ENCODE measurements around the gene PRDM16. TPM values are rescaled to one million over a fixed set of nuclear protein-coding genes. Genes with fewer than 3 reads are reported as not detected.

The PRDM16 gene
- total RNA-seq, 1 donor from 2014 or later = 21.4 TPM

DNA sequence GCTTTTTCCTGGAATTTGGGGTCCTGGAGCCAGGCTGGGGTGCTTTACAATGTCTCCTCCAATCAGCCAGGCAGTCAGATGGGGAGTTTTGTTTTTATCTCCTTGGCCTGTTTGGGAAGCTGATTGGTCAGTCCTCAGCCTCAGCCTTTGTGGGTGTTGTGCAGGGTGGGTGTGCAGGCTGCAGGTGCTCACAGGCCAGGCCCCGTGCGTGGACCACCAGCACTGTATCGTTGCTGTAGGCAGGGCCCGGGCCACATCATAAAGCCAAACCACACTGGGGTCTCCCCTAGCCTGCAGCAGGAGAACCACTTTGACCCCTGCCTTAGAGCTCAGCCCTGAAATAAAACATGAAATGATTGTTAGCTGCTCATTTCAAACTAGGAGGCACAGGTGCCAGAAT is 8.6 kb downstream of the PRDM16 start:
- H3K4me3 Mint-ChIP-seq (ENCODE audit: unreplicated experiment) = no peak overlapping the region
- H3K36me3 Mint-ChIP-seq (ENCODE audit: low read depth, unreplicated experiment) = peaks cover 4% of the 10 kb centered on the region
- no peak for DNase-seq (ENCODE audit: low spot score)
- no peaks in the 10 kb centered on the region for H3K9me3 Mint-ChIP-seq (ENCODE audit: unreplicated experiment)
- H3K27ac Mint-ChIP-seq (ENCODE audit: unreplicated experiment) = no peak overlapping the region
- peaks cover 11% of the 10 kb centered on the region for H3K27me3 Mint-ChIP-seq (ENCODE audit: unreplicated experiment)
- H3K4me1 Mint-ChIP-seq (ENCODE audit: unreplicated experiment) = no peaks in the 10 kb centered on the region
- TF ChIP-seq, protein P1, sequence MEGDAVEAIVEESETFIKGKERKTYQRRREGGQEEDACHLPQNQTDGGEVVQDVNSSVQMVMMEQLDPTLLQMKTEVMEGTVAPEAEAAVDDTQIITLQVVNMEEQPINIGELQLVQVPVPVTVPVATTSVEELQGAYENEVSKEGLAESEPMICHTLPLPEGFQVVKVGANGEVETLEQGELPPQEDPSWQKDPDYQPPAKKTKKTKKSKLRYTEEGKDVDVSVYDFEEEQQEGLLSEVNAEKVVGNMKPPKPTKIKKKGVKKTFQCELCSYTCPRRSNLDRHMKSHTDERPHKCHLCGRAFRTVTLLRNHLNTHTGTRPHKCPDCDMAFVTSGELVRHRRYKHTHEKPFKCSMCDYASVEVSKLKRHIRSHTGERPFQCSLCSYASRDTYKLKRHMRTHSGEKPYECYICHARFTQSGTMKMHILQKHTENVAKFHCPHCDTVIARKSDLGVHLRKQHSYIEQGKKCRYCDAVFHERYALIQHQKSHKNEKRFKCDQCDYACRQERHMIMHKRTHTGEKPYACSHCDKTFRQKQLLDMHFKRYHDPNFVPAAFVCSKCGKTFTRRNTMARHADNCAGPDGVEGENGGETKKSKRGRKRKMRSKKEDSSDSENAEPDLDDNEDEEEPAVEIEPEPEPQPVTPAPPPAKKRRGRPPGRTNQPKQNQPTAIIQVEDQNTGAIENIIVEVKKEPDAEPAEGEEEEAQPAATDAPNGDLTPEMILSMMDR (IDR thresholded peaks at IDR 0.05; ENCODE audit: unreplicated experiment) = no peak

DNA sequence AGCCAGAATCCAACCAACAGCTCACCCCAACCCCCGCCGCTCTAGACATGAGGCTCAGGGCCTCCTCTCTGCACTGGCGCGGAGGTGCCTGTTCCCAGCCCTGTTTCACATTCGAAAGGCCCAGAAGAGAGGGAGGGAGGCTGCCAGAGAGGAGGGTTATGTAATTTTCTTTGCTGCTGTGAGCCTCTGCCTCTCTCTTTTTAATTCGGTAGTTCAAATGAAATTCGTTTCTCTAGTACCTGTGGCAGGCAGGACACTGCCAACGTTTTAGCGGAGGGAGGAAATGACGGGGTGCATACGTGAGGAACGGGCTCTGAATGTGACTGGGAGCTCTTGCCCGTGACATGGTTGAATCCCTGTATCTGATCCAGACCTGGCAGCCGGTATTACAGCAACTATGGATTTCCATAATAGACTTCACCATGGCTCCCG is 9.4 kb downstream of the PRDM16 start:
- no peak for DNase-seq (ENCODE audit: low spot score)
- Mint-ChIP-seq H3K4me3 (ENCODE audit: unreplicated experiment) (no peak overlapping the region), H3K4me1 (ENCODE audit: unreplicated experiment) (no peaks in the 10 kb centered on the region), H3K9me3 (ENCODE audit: unreplicated experiment) (no peaks in the 10 kb centered on the region), H3K36me3 (ENCODE audit: low read depth, unreplicated experiment) (peaks cover 4% of the 10 kb centered on the region), H3K27me3 (ENCODE audit: unreplicated experiment) (peaks cover 11% of the 10 kb centered on the region), H3K27ac (ENCODE audit: unreplicated experiment) (no peak overlapping the region)
- TF ChIP-seq, protein P1 (IDR thresholded peaks at IDR 0.05; ENCODE audit: unreplicated experiment) = no peak

DNA sequence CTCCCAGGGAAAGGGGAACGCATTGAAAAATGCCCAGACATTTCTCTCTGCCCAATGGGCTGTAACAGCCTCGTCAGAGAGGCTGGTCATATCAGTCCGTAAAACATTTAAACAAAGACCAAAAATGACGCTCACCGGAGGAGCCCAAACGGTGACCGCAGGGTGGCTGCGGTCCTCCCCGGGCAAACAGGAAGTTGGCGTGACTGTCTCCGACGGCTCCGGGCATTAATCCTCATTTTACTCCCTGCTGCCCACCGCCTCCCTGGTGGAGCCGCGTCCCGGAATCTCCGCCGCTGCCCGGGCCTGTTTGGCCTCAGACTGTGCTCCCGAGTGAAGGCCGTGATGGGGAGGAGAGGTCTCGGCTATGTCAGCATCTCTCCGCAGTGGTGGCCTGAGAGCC is 9.9 kb downstream of the PRDM16 start:
- TF ChIP-seq, protein P1 (IDR thresholded peaks at IDR 0.05; ENCODE audit: unreplicated experiment) = no peak
- Mint-ChIP-seq H3K4me1 (ENCODE audit: unreplicated experiment) (no peaks in the 10 kb centered on the region), H3K27ac (ENCODE audit: unreplicated experiment) (no peak overlapping the region), H3K4me3 (ENCODE audit: unreplicated experiment) (no peak overlapping the region), H3K36me3 (ENCODE audit: low read depth, unreplicated experiment) (peaks cover 4% of the 10 kb centered on the region), H3K27me3 (ENCODE audit: unreplicated experiment) (peaks cover 14% of the 10 kb centered on the region), H3K9me3 (ENCODE audit: unreplicated experiment) (no peaks in the 10 kb centered on the region)
- no peak for DNase-seq (ENCODE audit: low spot score)

DNA sequence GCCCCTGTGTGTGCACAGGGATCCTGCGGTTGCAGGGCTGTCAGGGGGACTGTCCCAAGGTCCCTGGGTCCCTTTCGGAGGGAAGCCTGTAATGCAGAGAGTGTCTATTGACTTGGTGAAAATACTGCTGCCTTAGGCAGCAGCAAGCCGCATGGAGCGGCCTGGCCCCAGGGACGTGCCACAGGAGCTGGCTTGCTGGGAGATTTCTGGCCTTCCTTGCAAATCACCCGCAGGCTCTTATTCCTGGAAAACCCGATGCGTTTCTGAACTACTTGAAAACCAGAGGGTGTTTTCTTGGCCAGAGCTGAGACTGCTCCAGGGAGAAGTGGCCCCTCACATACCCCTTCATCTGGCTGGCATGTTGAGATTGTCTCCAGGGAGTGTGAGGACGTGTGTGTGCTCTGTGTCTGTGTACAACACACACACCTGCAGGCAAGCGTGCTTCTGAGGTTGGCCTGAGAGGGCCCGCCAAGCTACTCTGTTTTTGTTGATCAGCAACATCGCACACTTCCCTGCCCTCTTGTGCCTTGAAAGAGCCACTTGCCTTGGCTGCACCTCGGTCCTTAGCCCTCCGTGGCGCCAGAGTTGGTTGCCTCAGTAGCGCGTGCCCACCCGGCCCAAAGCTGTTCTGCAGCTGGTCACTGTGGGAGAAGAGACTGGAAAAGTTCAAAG is 10.5 kb downstream of the PRDM16 start:
- DNase-seq (ENCODE audit: low spot score) = no peak
- Mint-ChIP-seq H3K9me3 (ENCODE audit: unreplicated experiment) (no peaks in the 10 kb centered on the region), H3K4me1 (ENCODE audit: unreplicated experiment) (no peaks in the 10 kb centered on the region), H3K4me3 (ENCODE audit: unreplicated experiment) (no peak overlapping the region), H3K36me3 (ENCODE audit: low read depth, unreplicated experiment) (peaks cover 4% of the 10 kb centered on the region), H3K27ac (ENCODE audit: unreplicated experiment) (no peak overlapping the region), H3K27me3 (ENCODE audit: unreplicated experiment) (peaks cover 11% of the 10 kb centered on the region)
- TF ChIP-seq, protein P1 (IDR thresholded peaks at IDR 0.05; ENCODE audit: unreplicated experiment) = no peak

DNA sequence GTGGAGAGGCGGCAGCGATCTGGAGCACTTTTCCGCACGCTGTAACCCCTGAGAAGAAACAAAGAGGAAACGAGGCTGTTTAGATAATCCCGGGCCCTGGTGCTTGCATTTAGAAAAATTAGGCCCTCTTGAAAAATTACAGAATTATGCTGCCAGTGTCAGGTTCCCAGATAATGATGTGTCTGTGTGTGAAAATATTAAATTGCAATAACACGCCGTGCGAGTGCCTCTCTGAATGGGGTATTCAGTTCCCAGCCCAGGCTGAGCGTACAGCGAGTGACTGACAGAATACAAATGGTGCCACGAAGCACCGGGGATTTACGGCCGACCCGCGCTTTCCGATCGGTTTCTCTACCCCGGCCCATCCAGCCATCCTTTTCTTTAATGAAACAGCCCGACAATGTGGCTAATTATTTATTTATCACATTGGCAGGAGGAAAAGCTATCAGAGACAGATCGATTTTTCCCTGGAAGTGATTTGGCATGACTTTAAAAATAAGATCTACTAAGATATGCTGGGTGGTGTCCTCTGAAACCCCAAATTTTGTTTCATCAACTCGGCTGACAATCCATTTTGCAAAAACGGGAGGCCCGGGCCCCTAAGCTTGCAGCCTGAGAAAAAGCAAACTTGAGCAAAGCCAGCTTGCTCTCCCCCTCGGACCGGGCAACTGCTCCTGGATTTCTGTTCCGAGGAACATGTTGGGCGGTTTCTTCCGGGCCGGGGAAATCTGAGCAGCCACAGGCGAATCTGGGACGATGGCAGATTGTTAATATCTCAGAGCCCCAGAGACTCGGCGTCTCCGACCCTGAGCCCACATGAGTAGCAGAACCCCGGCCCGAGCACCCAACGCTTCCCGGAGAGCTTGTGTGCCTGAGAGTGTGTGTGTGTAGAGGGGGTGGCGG is 11.3 kb downstream of the PRDM16 start:
- Mint-ChIP-seq H3K36me3 (ENCODE audit: low read depth, unreplicated experiment) (no peaks in the 10 kb centered on the region), H3K9me3 (ENCODE audit: unreplicated experiment) (no peaks in the 10 kb centered on the region), H3K27ac (ENCODE audit: unreplicated experiment) (no peak overlapping the region), H3K4me1 (ENCODE audit: unreplicated experiment) (no peaks in the 10 kb centered on the region), H3K27me3 (ENCODE audit: unreplicated experiment) (peaks cover 7% of the 10 kb centered on the region), H3K4me3 (ENCODE audit: unreplicated experiment) (no peak overlapping the region)
- TF ChIP-seq, protein P1 (IDR thresholded peaks at IDR 0.05; ENCODE audit: unreplicated experiment) = no peak
- DNase-seq (ENCODE audit: low spot score) = no peak
